Activated CD8-positive, alpha-beta memory T cell treated with anti-CD3 and anti-CD28 coated beads, Interleukin-2, amount 50 U/mL, for 1 hour (primary cell): ENCODE data around the gene DMRT3.

ENCODE experiments used
- DNase-seq: peaks from one replicate; pipeline ENCODE4 v3.0.0-alpha.2; 2020; ENCODE audit errors: extremely low read depth

DMRT3 gene

DNA sequence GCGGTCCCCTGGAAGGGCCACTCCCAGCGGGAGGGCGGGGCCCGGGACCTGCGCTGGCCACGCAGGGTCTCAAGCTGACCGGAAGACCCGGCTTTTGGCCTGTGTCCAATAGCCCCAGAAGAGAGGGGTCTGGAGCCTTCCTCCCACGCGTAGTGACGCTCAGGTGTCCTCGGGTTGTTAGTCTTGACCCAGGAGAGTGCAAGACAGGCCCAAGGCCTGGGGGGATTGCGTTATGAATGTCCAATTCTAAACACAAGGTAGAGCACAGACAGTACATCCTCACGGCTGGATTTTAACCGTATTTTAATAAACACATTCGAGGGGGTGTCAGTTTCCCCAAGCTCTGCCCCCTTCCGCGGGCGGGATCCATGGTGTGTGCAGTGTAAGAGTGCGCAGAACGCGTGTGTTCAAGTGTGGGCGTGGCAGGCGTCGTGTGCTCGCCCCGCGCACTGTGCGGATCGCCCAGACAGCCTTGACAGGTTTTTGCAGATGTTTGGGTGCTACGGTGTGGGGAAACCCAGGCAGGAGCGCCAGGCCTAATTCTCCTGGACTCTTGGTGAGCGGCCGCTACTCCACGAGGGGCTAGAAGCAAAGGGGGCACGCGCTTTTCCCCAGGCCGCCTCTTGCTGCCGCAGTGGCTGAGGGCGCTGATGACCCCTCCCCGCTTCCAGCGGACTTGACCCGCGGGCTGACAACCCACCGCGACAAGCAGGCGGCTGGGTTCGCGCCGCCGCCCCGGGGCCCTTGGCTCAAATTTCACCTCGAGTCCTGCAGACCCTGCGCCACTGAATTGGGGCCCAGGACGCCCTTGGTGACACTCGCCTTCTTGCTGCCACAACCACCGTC, 6.1 kb upstream of the DMRT3 start:
- DNase-seq: no peak

DNA sequence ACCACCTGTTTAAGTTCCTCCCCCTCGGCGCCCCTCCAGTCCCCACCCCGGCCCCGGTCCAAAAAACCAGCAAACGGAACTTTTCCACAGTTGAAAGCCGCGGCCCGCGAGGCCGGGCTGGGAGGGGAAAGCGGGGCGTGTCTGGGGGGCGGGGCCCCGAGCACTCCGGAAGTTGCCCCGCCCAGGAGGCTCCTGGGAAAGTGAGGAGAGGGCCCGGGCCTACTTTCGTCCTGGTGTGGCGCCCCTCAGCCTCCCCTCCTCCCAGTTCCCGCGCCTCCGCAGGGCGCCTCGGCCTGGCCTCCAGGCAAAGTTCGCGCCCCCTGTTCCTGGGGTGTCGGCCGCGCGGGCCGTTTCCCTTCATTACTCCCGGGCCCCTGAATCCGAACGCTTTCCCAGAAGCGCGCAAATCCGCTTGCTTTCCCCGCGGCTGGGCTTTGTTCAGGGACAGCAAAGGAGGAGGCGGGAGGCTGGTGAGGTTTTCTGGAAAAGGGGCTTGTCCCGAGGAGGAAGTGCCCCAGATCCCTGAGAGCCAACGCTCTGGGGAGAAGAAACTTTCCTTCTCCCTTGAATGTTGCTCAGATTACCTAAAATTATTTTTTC, 4.5 kb upstream of the DMRT3 start:
- no peak for DNase-seq

DNA sequence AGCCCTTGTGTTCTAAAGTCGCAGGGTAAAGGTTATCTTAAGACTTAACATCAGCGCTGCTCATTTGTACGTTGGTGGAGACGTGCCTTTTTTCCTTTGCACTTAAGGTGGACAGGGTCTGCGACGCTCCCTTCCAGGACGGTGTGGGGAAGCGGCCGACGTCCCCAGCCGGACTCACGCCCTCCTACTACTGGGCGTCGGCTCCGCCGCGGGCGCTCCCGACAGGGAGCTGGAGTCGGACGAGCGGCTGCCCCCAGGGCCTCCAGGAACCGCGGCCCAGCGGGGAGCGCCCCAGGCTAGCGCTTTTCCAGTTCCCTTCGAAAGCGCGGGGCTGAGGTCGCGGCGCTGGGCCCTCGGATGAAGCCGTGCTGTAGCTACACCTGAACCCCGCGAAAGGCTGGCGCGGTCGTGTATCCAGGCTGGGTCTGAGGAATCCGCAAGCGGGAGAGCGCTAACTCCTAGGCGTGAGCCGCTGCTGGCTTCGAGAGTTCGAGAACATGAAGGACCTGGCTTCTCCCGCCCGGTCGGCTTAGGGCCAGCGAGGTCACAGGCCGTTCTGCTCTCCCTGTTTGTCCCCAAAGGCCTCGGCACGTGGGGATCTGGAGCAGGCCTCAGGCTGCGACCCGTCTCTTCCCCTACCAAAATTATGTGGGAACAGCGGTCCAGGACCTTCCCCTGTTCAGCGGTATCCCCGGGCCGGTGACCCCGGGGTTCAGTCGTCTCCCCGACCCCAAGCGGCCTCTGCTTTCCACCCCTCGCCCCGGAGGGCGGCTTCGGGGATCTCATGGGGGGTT, 3.8 kb upstream of the DMRT3 start:
- no peak for DNase-seq

DNA sequence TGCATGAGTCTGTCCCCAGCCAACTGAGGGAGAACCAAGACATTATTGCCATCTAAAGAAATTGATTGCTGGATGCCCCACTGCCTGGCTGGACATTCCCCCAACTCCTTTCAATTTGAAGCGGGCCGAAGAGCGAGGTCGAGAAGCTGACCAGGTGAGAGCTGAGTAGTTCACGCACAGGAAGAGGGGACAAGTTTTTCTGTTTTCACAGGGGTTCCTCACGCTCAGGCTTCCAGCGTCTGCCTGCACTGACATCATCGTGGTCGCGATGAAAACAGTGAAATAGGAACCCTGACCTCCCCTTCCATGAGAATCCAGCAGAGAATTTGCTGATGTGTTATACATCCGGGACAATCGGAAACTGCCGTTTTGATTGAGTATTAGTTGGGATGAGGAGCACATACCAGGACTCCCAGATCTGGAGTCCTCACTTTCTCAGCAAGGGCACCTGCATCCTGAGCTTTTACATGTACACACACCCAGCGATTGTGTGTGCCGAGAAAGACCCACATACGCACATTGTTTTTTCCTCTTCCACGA, 3.1 kb upstream of the DMRT3 start:
- no peak for DNase-seq

DNA sequence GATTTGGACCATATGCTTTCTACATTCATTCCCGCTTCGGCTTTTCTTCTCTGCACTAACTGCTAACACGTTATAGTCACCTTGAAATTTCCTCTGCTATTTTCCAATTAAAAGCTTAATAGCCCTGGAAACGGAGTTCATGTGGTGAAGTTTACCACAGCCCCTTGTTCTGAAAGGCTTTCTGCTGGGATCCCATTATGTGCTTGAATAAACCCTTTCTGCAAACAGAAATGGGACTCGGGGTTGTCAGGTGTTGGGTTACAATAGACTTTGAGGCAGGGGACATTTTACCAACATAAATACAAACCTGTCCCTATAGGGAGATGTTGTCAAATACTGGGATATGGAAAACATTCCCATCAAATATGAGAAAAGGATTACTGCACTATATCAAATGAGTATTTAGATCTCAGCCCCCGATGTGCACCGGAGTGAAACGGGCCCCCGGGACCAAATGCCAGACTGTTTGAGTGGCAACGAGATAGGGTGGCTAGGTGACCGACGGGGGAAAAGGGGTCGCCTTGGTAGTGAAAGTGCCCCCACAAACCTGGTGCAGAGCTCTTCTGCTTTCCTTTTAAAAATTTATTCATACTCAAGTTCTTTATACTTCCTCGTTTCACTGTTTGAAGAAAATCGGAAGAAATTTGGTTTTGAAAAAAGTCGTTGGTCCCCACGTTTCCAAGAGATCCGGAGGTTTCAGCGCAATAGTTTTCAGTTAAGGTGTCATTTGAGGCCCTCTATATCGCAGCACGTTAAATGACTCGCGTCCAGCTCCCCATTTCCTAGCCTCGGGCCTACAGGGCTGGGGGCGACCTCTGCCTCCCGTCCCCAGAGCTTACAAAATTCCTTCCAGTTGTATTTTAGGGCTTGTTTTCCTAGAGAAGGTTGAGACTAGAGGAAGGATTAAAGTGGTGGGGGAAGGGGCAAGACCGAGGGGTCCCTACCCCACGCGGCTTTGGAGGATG, 2.1 kb upstream of the DMRT3 start:
- DNase-seq: no peak

DNA sequence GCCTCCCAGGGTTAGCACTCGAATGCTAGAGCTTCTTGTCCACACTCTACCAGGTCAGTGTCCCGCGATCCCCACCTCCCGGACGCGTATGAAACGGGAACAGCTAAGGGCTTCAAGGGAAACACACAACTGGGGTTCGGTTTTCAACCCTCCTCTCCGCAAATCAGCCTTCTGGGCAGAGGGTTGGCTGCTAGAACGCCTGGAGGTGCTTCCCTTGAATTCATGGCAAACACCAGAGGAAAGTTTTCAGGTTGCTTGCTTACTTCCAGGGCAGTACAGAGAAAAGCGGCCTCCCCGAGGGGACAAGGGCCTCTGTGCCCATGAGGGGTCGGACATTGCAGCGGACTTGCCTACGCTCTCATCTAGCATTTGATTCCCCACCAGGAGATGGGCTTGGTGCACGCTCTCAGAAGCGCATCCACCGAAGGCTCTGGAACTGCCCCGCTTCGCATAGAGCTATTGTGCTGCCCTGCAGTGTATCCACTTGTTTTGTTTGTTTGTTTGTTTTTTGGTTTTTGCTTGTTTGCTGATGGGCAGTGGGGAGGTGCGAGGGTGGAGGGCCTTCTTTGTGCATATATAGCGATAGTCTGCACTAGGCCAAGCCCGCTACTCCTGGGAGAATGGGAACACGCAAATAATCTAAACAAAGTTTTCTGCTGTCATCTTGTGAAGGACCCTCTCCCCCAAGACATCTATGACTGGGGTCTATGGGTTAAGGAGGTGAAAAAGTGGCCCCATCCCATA, 1.3 kb upstream of the DMRT3 start:
- DNase-seq: no peak

DNA sequence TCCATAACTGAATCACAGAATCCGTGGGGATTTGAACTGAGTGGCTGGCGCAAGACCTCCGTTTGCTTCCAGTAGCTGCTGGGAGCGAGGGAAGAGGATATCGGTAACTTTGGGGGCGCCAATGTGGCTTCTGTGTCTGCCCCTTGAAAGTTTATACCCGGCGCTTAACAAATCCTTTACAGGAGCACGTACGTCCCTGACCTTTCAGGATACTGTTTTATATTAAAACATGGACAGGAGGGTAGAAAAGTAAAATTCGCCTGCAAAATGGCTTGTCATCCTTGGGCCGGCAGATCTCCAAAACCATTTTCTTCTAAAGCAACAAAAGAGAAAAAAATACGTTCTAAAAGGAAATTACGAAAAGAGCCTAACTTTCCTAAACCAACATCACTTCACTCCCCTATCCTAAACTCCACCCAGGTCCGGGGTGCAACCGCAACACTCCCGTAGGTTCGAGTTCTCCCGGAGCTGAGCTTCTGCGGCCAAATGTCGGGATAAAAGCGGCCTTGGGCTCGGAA, 656 bp upstream of the DMRT3 start:
- no peak for DNase-seq

DNA sequence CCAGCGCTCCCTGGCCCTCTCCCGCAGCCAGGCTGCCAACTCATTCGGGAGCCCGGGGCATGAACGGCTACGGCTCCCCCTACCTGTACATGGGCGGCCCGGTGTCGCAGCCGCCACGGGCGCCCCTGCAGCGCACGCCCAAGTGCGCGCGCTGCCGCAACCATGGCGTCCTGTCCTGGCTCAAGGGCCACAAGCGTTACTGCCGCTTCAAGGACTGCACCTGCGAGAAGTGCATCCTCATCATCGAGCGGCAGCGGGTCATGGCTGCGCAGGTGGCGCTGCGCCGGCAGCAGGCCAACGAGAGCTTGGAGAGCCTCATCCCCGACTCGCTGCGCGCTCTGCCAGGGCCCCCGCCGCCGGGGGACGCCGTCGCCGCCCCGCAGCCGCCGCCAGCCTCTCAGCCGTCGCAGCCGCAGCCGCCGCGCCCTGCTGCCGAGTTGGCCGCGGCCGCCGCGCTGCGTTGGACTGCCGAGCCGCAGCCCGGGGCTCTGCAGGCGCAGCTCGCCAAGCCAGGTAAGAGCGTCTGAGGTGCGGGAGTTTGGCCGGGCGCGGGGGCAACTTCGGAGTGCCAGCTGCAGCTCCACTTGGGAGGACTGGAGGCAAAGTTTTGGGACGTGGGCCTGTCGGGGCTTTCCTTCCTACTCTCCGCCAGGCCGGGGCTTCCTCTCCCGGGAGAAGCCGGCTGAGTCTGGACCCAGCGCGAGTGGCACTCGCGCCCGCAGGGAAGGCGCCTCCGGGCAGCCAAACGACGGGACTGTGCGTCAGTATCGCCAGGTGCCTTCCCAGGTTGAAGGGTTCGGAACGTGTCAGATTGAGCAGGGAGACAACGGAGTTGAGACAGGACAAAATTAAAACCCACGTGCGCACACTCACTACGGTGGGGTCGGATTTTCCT, 735 bp downstream of the DMRT3 start:
- DNase-seq: no peak

DNA sequence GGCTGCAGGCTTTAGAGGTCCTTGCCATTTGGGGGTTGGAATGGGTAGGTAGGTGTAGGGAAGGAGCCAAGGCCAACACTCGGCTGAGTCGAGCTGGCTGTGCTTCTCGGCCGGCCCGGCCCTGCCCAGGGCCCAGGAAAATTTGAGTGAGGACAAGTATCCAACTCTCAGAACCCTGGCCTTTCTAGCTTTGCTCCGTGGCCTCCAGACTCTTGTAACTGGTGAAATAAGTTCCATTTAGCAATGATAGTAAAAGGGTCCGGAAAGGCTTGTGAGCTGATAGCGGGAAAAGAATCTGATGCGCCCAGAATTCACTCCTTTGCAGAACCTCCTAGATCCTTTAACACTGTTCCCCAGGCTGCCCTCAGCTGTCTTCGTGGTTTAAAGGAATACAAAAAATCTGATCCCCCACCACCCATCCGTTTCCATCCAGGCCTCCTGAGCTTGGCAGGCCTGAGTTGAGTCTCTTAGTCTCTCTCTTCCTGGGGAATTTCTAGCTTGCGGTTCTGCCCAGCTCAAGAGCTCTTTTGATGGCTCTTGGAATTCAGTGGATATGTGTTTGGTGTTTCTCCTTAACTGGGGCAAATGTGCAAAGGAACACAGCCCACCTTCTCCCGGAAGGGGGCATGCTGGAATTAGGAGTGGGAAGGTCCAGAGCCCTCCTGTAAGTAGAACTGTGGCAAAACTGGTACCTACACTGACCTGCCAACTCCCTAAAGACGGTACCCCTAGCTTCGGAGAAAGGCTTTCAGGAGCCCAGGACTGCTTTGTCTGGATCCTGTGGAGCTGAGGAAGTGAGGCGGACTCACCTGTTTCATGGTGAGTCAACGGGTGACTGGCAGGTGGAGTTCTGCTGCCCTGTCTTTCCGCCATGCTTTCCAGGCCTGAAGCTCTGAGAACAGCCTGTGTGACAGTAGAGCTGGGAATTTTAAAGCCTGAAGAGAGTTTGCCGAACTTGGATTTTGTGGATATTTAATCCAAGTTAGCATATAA, 1.7 kb downstream of the DMRT3 start:
- DNase-seq: no peak

DNA sequence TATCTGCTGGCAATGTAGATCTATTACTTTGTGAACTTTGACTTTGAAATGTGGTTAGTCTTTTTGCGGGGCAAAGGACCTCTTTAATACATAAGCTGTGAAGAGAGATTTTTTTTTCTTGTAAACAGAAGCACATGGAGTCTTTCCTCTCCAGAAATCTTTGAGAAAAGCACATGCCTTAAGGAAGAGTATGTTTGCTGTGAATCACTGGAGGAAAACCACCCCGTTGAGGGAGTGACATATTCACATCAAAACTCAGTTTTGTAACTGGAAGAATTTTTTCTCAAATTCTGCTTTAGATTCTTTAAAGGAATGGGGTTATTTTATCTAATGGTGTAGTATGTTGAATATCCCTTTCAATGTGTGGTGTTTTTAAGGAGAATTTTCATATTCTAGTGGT, 3.5 kb downstream of the DMRT3 start:
- no peak for DNase-seq

DNA sequence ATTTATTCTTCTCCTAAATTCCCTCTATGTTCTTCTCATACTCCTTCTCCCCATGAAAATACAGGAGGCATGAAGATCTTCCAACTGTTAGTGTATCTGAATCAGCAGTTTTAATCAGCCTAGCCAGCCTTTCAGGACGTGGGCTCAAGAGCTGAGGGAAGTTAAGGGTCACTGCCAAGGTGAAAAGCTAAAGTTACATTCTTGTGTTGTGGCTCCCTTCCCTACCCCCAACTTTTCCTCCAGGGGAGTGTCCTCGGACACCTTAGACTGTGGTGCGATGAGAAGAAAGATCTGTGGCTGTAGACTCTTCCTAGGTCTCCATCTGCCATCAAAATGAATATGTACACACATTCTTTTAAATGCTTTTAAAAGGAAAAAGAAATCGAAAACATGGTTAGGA, 4.2 kb downstream of the DMRT3 start:
- DNase-seq: no peak

DNA sequence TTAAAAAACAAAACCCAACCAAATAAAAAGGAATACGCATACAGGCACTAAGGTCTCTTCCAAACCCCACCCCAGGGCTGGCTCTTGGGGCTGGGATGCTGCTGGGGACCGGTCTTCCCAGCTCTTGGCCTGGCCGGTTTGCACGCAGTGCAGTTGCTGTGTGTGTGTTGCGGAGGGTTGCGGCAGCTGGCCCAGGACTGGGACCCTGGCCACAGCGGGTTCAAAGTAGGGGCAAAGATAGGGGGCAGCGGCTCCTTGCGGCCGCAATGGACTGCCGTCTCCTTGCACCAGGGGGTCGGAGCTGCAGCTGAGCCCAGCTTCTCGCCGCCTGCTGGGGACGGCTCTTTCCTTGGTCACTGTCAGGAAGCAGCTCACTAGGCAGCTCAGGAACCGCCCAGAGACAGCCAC, 5.0 kb downstream of the DMRT3 start:
- DNase-seq: no peak

DNA sequence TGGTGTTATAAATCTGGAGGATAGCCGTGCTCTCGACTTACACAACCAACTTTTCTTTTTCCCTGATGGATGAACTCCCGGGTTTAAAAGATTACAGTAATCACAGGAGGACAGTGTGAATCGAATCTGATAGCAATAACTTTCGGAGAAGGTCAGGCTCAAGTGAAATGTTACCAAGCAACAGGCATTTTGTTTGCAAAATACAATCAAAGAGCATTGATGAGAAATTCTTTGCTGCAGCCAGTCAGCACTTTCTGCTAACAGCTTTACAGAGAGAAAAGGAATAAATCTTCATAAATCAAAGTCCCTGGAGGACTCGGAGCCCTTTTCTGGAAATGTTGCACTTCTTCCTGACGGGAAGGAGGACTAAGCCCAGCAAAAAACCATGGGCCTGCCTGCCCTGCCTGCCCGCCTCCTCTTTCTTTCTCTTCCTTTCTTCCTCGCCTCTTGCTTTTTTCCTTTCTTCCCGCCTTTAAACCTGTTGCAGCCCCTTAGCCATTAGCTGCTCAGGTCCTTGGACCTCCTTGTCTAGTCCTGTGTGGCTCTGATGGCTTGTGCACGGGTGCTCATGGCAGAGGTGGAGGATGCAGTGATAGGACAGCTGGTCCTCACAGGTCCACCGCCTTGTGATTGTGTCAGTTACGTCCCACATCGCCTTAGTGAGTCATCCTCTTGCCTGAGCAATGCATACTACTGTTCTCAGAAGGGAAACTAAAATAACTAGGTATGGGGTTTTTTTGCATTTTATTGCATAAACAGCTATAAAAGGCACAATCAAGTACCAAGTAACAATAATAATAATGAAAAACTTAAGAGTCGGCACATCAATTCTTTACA, 6.2 kb downstream of the DMRT3 start:
- no peak for DNase-seq

DNA sequence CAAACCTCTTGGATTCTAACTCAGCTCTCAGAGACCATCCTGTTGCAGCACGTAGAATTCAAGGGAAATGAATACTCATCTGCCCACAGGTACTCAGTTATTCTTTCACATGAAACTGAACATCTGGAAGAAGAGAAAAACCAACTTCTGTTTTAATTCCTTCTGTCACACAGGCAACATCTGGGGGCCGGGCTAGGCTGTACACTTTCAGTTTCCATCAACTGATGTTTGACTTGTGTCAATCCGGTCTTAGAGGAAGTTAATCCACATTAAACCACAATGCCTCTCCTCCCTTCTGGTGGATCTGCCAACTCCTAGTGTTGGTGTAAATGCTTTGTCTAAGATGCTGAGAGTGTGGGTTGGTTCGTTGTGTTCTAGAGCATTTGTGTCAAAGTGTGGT, 17.6 kb downstream of the DMRT3 start:
- DNase-seq: no peak

DNA sequence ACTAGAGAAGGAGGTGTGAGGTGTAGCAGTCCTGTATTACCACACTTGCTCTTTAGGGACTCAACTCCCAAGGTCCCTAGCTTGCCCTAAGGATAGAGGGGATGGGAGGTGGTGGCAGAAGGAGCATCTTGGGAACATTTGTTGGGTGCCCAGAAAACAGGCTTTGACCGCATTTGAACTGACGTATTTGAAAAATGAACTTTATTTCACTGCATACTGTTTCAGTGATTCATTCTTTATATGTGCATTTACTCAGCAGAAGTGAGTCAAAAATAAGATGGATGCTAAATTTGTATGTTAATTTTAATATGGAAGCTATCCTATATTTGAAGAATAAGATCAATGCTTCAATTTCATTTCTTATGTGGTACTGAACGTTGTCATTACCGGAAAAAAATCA, 18.7 kb downstream of the DMRT3 start:
- no peak for DNase-seq

DNA sequence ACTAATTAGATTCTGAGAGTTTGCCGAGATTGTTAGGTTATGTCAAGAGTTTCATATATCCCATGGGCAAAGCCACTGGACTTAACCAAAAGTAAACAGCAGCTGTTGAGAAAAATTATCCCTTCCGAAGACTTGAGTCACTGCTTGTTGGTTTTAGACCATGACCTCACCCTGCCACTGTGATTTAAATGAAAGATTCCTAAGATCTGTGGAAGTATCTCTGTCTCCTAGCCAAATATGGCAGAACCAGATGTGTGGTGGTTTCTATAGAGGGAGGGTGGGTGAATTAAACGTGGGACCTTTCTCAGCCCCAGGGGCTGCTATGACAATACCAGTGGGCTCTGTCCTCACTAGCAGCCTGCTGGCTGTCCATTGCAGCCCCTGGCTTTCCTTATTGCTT, 19.3 kb downstream of the DMRT3 start:
- no peak for DNase-seq
